HPDE6-E6E7 (cell line): Measurements from ENCODE around the gene ZNF862.
A peak's percentile ranks its signal among the peaks of the same experiment; 100 is the strongest.
"Not testable (repeated sequence)": the region's sequence is repeated elsewhere in the genome, so short reads cannot be mapped to it uniquely, and the experiment has no call there.

Experiments used
- DNase-seq: peaks from one replicate; pipeline ENCODE4 v3.0.0; 2011; ENCODE audit warnings: missing footprints; ENCODE audit errors: extremely low spot score

ZNF862 gene

DNA sequence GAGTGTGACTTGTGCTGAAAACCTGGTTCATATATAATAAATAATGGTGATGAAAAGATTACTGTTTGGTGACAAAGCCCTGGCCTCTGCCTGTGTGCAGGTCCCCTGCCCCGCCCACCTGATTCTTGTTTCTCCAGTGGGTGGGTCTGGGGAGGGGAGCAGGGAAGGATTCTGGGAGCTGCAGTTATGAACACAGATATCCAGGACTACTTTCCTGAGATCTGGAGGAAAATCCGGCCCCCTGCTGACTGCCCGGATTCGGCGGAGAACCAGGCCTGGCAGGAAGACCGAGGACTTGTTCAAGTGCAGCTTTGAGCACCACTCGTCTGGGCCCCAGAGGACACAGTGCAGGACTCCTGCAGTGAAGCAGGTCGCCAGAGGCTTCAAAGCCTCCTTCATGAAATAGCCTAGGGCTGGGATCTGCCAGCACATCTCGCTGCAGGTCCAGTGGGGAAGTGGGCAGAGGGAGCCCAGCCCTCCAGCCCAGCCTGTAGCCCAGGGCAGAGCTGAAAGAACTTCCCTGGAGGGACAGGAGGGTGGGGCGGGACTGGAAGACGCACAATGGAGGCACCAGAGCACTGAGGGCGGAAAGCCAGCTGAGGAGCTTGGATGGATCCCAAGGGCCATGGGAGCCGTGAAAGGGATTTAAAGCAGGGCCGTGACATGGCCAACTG lies 42.6 kb downstream of the ZNF862 start:
- DNase-seq = no peak

DNA sequence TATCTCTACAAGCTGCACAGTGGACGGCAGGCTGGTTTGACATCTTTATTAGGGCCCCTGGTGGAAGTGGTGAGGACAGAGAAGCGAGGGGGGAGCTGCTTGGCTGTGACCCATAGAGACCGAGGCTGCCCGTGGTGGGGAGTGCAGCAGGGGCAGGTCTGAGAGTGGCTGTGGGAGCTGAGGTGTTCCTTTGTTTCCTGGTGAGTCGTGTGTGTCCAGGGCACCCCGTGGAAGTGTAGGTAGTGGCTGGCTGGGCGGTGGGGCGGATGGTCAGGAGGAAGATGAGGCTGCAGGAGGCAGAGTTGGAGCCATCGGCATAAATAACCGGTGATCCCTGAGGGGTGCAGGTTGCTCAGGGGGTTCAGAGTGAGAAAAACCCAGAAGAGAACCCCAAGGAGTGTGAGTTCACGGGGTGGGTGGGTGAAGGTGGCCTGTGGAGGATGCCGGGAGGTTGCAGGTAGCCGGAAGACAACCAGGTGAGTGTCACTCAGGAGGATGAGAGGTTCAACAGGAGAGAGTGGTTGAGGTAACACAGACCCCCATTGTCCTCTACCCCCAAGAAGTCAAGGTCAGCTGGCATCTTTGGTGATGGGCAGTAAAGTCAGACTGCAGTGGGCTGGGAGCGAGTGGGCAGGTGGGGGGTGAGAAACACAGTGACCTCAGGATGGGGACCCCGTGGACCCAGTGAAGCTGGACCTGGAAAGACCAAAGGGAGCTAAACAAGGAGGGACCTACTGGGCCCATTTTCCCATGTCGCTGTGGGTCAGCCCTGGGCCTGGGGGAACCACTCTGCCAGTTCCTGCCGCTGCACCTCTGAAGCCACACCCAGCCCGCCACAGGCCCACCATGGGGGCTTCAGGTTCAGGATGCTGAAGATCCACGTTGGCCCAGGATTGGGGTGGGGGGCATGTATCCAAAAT lies 43.4 kb downstream of the ZNF862 start:
- no peak for DNase-seq

DNA sequence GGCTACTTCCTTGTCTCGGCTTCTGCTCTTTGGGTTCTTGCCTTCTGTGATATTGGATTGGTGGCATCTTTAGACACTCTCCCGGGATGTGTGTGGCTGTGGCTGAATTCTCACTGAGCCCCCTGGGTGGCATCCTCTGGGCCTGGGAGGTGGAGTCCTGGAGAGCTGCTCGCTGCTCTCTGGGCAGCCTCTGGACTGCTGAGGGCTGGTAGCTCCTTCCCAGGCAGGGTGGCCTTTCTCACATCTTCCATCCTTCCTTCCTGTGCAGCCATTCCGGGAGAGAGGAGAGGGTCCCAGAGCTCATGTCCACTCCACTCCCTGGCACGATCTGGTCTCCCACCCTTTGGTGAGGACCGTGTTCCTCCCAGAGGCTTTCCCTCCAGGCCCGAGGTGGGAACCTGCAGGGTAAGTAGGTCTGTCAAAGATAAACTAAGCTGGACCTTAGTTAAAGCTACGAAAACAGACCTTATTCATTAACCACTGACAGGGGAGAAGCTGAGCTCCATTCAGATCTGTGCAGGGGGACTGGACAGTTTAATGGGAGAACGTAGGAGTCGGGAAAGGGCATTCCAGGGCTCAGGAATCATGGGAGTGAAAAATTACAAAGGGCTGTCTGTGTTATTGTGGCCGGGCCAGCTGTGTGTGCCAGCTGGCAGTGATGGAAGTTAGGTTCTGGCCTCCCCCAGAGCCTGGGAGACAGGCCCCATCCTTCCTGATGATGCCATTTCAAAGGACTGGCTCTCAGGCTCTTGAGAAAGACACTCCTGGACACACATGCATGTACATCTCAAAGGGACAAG lies 44.3 kb downstream of the ZNF862 start:
- no peak for DNase-seq

DNA sequence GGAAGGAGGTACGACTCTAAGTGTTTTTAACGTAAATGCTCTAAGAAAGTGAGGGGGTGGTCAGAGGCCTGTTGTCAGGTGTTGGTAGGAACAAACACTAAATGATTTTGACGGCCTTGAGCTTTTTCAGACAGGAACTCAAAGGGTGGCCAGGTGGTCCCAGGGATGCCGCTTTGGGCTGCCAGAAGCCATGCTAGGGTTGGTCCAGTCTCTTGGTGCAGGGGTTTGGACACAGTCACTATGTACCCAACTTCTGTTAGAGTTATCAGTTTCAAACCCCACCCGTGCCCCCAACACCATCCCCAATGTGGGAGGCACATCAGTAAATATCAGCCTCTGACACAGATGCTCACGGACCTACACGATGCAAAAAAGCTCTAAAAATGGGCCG lies 44.9 kb downstream of the ZNF862 start:
- DNase-seq = no peak

DNA sequence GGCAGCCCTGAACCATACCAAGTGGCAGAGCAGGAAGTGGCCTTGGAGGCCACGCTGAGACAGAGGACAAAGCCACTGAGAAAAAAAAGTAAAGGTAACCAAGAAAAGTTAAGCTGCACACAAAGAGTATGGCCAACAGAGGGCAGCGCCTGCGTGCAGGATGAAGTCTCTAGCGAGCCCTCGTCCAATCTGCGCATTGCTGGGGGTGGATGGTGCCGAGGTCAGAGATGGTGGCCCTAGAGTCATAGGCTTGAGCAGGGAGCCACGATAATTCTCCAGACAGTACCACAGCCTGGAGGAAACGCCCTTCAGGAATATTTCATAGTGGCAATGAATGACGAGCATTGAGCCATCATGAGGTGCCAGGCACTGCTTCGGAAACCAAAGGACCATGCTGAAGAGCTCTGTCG lies 45.3 kb downstream of the ZNF862 start:
- DNase-seq = peak; percentile 17

DNA sequence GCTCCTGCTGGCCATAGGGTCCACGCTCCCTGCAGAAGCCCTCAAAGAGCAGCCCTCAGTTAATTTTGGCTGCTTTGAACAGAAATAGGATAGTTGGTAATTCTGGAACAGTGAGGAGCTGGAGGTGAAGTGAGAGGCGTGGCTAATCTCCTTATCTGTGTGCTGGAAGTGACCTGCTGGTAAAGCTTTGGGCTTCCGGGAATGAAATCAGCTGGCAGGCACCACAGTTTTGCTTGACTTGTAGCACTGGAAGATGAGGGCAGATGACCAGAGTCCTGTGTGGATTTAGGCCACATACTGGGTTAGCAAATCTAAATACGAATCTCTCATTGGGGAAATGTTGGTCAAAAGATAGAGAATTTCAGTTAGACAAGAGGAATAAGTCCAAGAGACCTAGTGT lies 45.8 kb downstream of the ZNF862 start:
- DNase-seq = no peak

DNA sequence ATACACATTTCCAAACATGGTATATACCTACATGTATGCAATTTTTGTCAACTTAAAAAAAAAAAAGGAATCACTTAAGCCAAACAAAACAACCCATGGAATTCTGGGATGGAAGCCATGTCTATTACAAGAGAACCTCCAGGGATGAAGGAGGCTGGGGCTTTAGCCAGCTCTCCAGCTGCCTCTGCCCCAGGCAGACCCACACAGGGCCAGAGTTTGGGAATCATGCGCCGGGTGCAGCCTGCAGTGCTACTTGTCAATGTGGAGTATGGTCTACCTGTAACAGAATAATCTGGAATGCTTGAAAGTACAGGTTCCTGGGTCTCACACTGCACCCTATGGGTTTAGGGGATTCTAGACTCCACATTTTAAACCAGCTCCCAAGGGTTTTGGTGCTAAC lies 46.4 kb downstream of the ZNF862 start:
- no peak for DNase-seq

DNA sequence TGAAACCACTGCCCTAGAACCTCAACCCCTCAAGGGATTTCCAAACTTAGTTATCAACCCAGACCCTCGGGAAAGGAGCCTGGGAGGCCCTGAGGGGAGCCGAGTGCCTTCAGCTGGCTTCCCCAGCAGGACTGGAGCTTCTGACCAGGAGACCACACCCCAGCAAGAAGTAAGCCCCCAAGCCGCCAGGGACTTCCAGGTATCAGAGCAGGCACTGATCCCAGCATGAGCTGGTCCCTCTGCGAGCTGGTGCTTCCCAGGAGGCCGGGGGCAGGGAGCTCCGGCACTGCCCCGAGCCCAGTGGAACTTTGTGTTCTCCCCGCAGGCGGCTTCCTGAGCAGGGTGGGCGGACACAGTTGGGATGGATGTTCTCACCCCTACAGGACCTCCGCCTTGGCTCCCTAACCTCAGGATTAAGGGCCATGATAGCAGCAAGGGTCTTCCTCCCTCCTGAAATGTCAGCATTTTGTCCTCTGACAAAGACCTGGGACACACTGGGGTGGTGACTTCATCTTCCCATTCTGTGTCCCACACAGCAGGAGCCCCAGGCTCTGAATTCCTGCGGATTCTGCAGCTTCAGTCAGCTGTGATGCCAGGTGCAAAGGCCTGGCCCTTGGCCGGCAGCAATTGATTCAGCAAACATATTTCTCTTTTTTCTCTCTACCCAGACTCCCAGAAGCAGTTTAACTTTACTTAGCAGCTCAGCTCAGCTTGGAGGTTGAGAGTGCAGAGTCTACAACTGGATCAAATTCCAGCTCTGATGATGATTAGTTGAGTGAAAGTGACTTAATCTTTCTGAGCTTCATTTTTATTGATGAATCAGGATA lies 47.2 kb downstream of the ZNF862 start:
- DNase-seq = no peak

DNA sequence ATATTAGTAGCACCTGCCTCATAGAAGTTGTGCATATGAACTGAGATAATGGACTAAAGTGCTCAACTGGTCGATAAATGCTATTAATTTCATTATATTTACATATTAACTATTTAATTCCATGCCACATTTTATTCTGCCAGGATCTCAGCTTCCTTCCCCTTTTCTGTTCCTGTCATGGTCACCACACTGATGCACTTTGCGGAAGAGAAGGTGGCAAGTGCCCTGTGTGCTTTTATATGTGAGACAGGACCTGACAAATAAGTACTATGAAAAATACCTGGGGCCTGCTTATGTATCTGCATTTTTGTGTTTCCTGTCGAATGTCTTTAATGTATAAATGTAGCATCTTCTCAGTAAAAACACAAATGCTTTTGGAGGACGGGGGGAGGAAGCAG lies 47.8 kb downstream of the ZNF862 start:
- no peak for DNase-seq

DNA sequence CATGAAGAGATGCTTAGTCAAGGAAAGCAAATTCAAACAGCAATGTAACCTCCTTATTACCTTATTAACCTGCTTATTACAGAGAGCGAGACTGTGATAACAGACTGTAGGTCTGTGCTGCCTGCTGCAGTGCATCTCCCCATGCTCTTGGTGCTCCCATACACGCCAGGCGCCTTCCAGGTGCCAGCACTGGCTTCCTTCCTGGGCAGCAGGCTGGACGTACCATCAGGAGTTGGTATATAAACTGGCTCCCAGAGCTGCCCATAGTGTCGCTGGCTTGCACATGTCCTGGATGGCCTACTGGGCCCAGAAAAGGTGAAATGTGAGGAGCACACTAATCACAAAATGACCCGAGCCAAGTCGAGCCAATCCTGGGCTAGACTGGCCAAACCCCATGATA lies 49.1 kb downstream of the ZNF862 start:
- DNase-seq = no peak

DNA sequence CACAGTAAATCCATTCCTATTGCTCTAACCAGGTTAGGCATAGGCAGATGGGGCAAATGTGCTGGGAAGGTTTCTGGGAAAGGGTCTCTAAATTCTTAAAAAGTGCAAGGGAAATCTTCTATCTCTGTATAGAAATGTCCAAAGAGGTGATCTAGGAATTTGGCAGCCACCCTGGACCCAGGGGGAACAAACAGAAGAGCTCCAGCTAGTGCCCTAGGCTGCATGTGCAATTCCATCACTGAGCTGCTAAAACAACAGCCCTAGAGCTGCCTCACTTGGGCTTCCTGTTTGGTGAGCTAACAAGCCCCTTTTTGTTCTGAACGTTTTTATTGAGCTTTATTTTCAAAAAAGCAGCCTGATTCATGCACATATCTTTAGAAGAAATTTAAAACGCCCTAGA lies 52.5 kb downstream of the ZNF862 start:
- not testable (repeated sequence) for DNase-seq

DNA sequence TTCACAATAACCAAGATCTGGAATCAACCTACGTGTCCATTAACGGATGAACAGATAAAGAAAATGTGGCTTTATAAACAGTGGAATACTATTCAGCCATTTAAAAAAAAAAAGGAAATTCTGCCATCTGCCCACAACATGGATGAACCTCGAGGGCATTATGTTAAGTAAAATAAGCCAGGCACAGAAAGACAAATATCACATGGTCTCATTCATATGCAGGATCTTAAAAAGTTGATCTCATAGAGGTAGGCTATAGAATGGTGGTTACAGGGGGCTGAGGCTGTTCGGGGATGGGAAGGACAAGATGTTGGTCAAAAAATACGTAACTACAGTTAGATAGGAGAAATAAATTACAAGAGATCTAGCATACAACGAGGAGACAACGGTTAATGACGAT lies 56.8 kb downstream of the ZNF862 start:
- not testable (repeated sequence) for DNase-seq

DNA sequence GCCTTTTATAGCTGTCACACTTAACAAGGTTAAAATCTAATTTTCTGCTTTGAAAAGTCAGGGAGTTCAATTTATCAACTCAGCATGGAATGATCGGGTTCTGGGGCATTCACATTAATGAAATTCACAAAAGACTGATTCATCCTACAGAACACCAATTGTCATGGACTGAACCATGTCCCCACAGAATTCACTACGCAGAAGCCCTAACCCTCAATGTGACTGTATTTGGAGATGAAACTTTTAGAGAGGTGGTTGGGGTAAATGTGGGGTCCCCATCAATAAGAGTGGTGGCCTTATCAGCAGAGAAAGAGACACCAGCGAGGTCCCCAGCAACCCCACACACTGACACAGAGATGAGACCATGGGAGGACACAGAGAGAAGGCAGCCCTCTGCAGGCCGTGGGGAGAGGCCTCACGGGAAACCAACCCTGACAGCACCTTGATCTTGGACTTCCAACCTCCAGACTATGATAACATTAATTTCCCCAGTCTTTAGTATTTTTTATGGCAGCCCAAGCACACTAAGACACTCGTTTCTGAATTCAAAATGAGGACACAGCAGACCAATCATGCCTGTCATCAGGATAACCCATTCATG lies 69.7 kb downstream of the ZNF862 start:
- DNase-seq = not testable (repeated sequence)

DNA sequence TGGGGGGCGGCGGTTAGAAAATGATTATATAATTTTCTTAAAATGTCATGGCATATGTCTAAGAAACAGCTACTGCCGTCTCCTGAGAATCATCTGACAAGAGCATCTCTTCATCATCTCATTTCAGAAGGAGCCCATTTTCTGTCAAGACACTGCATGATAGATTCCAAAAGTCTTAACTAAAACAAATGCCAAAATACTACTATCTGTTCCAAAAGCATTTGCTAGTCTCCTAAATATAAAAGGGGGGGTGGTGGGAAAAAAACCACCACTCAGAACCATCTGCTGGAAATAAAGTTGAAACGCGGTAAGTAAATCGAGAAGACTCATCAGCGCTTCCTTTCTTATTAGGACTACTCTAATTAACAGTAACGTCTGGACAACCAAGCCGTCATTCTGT lies 72.0 kb downstream of the ZNF862 start:
- not testable (repeated sequence) for DNase-seq

DNA sequence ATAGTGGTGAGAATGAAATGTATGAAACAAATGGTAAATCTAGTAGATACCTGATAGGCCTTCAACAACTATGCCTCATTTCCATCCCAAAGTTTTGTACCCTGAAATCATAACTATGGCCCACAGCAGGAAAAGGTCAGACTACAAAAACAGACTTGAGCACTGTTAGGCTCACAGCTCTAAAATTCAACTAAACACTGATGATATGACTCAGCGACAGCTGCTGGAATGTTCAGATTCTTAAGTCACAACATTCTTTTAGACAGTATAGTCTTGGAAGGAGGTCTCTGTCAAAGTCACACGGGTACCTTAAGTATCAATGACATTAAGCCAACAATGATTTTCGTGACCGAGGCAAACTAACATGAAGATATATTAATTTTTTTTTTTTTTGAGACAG lies 74.0 kb downstream of the ZNF862 start:
- DNase-seq = not testable (repeated sequence)
